H9 (cell line): ENCODE measurements around the gene TMTC2. TPM values are rescaled to one million over a fixed set of nuclear protein-coding genes. Genes with fewer than 3 reads are reported as not detected.

Experiments used
- DNase-seq: peaks from one replicate; pipeline ENCODE4 v3.0.0-alpha.2; 2017
- H2AFZ ChIP-seq: one replicate; pipeline ENCODE4 v1.6.1; 2013; ENCODE audit warnings: mild to moderate bottlenecking, low read length, control low read depth, moderate library complexity
- H2AK5ac ChIP-seq: 2 replicates; pipeline ENCODE4 v1.6.1; 2013; ENCODE audit warnings: low read length, control low read depth, mixed read lengths; ENCODE audit not compliant: insufficient read length
- H2BK120ac ChIP-seq: one replicate; pipeline ENCODE4 v1.6.1; 2013; ENCODE audit warnings: low read depth, mild to moderate bottlenecking, low read length, control low read depth, inconsistent platforms; ENCODE audit not compliant: poor library complexity, severe bottlenecking
- H2BK12ac ChIP-seq: 2 replicates; pipeline ENCODE4 v1.6.1; 2013; ENCODE audit warnings: low read length, control low read depth, mixed read lengths, low read depth; ENCODE audit not compliant: insufficient read length
- H2BK15ac ChIP-seq: 2 replicates; pipeline ENCODE4 v1.6.1; 2013; ENCODE audit warnings: low read depth, low read length, control low read depth
- H2BK20ac ChIP-seq: one replicate; pipeline ENCODE4 v1.6.1; 2013; ENCODE audit warnings: low read depth, mild to moderate bottlenecking, low read length, control low read depth, inconsistent platforms; ENCODE audit not compliant: poor library complexity, severe bottlenecking
- H2BK5ac ChIP-seq: 2 replicates; pipeline ENCODE4 v1.6.1; 2013; ENCODE audit warnings: low read length, control low read depth, mixed read lengths; ENCODE audit not compliant: insufficient read length
- H3K14ac ChIP-seq: 2 replicates; pipeline ENCODE4 v1.6.1; 2013; ENCODE audit warnings: low read length, control low read depth; ENCODE audit not compliant: insufficient read depth
- H3K18ac ChIP-seq: 2 replicates; pipeline ENCODE4 v1.6.1; 2013; ENCODE audit warnings: low read depth, mild to moderate bottlenecking, mixed read lengths, low read length, control low read depth; ENCODE audit not compliant: insufficient read length
- H3K23ac ChIP-seq: 2 replicates; pipeline ENCODE4 v1.6.1; 2013; ENCODE audit warnings: low read length, control low read depth, mixed read lengths, low read depth; ENCODE audit not compliant: insufficient read length
- H3K23me2 ChIP-seq: 2 replicates; pipeline ENCODE4 v1.6.1; 2013; ENCODE audit warnings: low read depth, mild to moderate bottlenecking, mixed read lengths, low read length, control low read depth; ENCODE audit not compliant: insufficient read length, poor library complexity, severe bottlenecking
- H3K27ac ChIP-seq: 2 replicates; pipeline ENCODE4 v1.5.1; 2013; ENCODE audit warnings: low read length, control low read depth, mixed read lengths, low read depth; ENCODE audit not compliant: insufficient read length
- H3K27me3 ChIP-seq: 2 replicates; pipeline ENCODE4 v1.6.1; 2013; ENCODE audit warnings: low read length, control low read depth, inconsistent platforms; ENCODE audit not compliant: insufficient read depth
- H3K4ac ChIP-seq: 2 replicates; pipeline ENCODE4 v1.6.1; 2013; ENCODE audit warnings: low read depth, mild to moderate bottlenecking, control low read depth, inconsistent platforms, low read length, moderate library complexity
- H3K4me1 ChIP-seq: 2 replicates; pipeline ENCODE4 v1.6.1; 2013; ENCODE audit warnings: low read length, control low read depth, inconsistent platforms; ENCODE audit not compliant: insufficient read depth
- H3K4me2 ChIP-seq: 2 replicates; pipeline ENCODE4 v1.6.1; 2013; ENCODE audit warnings: low read length, control low read depth, mixed read lengths; ENCODE audit not compliant: insufficient read length, insufficient read depth
- H3K56ac ChIP-seq: 2 replicates; pipeline ENCODE4 v1.6.1; 2013; ENCODE audit warnings: low read depth, mild to moderate bottlenecking, mixed read lengths, low read length, control low read depth; ENCODE audit not compliant: insufficient read length
- H3K79me1 ChIP-seq: 2 replicates; pipeline ENCODE4 v1.6.1; 2013; ENCODE audit warnings: low read depth, mild to moderate bottlenecking, moderate library complexity, low read length, control low read depth, inconsistent platforms; ENCODE audit not compliant: insufficient read depth, poor library complexity, severe bottlenecking
- H3K79me2 ChIP-seq: 2 replicates; pipeline ENCODE4 v1.6.1; 2013; ENCODE audit warnings: low read length, control low read depth, inconsistent platforms; ENCODE audit not compliant: insufficient read depth
- H3K9ac ChIP-seq: 2 replicates; pipeline ENCODE4 v1.6.1; 2013; ENCODE audit warnings: low read length, control low read depth, mixed read lengths; ENCODE audit not compliant: insufficient read length; ENCODE audit errors: extremely low read depth
- H3K9me3 ChIP-seq: one replicate; pipeline ENCODE4 v1.6.1; 2013; ENCODE audit warnings: low read depth, low read length, inconsistent platforms; ENCODE audit not compliant: control insufficient read depth
- H3T11ph ChIP-seq: one replicate; pipeline ENCODE4 v1.6.1; 2013; ENCODE audit warnings: mild to moderate bottlenecking, low read length, control low read depth, inconsistent platforms
- H4K20me1 ChIP-seq: one replicate; pipeline ENCODE4 v1.6.1; 2013; ENCODE audit not compliant: control insufficient read depth, insufficient read length, insufficient read depth
- H4K5ac ChIP-seq: 2 replicates; pipeline ENCODE4 v1.6.1; 2013; ENCODE audit warnings: low read depth, mild to moderate bottlenecking, mixed read lengths, low read length, control low read depth; ENCODE audit not compliant: insufficient read length
- H4K8ac ChIP-seq: replicated peaks from 2 replicates; pipeline ENCODE4 v1.6.1; 2013; ENCODE audit warnings: low read length, control low read depth, mixed read lengths, low read depth; ENCODE audit not compliant: insufficient read length
- H4K91ac ChIP-seq: 2 replicates; pipeline ENCODE4 v1.6.1; 2013; ENCODE audit warnings: low read depth, mild to moderate bottlenecking, moderate library complexity, mixed read lengths, low read length, control low read depth; ENCODE audit not compliant: insufficient read length
- H3K27ac Mint-ChIP-seq, 3 experiments: 2 replicates in 2 of 3; 3 replicates in 1 of 3; pipeline ENCODE4 v1.8.0; 2020 to 2021; ENCODE audit warnings: mixed read lengths in 3 of 3, mild to moderate bottlenecking in 1 of 3, moderate library complexity in 1 of 3
- H3K27me3 Mint-ChIP-seq: 2 replicates; pipeline ENCODE4 v1.8.0; 2021; ENCODE audit warnings: low read depth, mild to moderate bottlenecking, moderate library complexity, mixed read lengths
- H3K36me3 Mint-ChIP-seq, 3 experiments: 2 replicates in 2 of 3; 3 replicates in 1 of 3; pipeline ENCODE4 v1.8.0; 2020 to 2021; ENCODE audit warnings: low read depth in 3 of 3, mixed read lengths in 3 of 3; ENCODE audit not compliant: insufficient read depth in 1 of 3
- H3K4me1 Mint-ChIP-seq, 2 experiments: 2 replicates each; pipeline ENCODE4 v1.8.0; 2020; ENCODE audit warnings: mixed read lengths in 2 of 2
- H3K4me3 Mint-ChIP-seq, 2 experiments: 2 replicates in 1 of 2; 3 replicates in 1 of 2; pipeline ENCODE4 v1.8.0; 2020 to 2021; ENCODE audit warnings: mild to moderate bottlenecking in 2 of 2, mixed read lengths in 2 of 2, moderate library complexity in 1 of 2
- H3K9me3 Mint-ChIP-seq, 2 experiments: 2 replicates in 1 of 2; 3 replicates in 1 of 2; pipeline ENCODE4 v1.8.0; 2020; ENCODE audit warnings: mild to moderate bottlenecking in 2 of 2, mixed read lengths in 2 of 2, moderate library complexity in 1 of 2
- CTCF ChIP-seq: fragments of 200-600 bp; sonication (generic); conservative IDR thresholded peaks from 3 replicates; pipeline ENCODE4 v1.8.0; 2021; ENCODE audit warnings: antibody characterized with exemption, mild to moderate bottlenecking
- WGBS: extraction: QIAGEN DNeasy Blood & Tissue Kit; methylation state at CpG from one replicate; pipeline ENCODE4 v1.1.7; 2013; ENCODE audit warnings: missing lambda C conversion rate, low lambda C conversion rate, mixed read lengths; ENCODE audit not compliant: insufficient read length; ENCODE audit errors: extremely low coverage; 5-methylcytosine and 5-hydroxymethylcytosine counted together
- total RNA-seq: library from RNA; stranded (reverse); gene quantifications from 2 replicates; pipeline ENCODE4 v1.2.1, GENCODE V29; 2021

TMTC2 gene
- total RNA-seq, 1 experiment from 2014 or later = 3.1 TPM

GRCh38 chr12:82800185-82800584 is 113.5 kb downstream of the TMTC2 start:
- Histone ChIP-seq H2BK120ac (no peak overlapping the region), H4K91ac (no peak overlapping the region), H3K18ac (no peak overlapping the region), H3K27ac (no peak overlapping the region), H2BK5ac (no peak overlapping the region), H3K79me2 (no peaks in the 10 kb centered on the region), H3K56ac (no peak overlapping the region), H3K4me2 (no peak overlapping the region), H2AK5ac (no peak overlapping the region), H4K20me1 (no peaks in the 10 kb centered on the region), H3K9ac (no peak overlapping the region), H3K23ac (no peak overlapping the region), H2AFZ (no peak overlapping the region), H3K23me2 (no peaks in the 10 kb centered on the region), H3K27me3 (no peaks in the 10 kb centered on the region), H4K5ac (no peak overlapping the region), H3K4ac (no peak overlapping the region), H4K8ac (no peak overlapping the region), H3K79me1 (no peaks in the 10 kb centered on the region), H2BK12ac (no peak overlapping the region), H3K9me3 (no peaks in the 10 kb centered on the region), H3T11ph (no peak overlapping the region), H2BK15ac (no peak overlapping the region), H3K14ac (no peak overlapping the region), H3K4me1 (no peaks in the 10 kb centered on the region), H2BK20ac (no peak overlapping the region)
- peaks cover 0 to 10% of the 10 kb centered on the region in 2 experiments; a peak in 2 of 5 replicates for H3K9me3 Mint-ChIP-seq
- no peak overlapping the region for H3K4me3 Mint-ChIP-seq
- peaks cover 7 to 13% (median 9%) of the 10 kb centered on the region in 3 experiments for H3K36me3 Mint-ChIP-seq
- H3K27ac Mint-ChIP-seq = no peak overlapping the region
- DNase-seq = no peak
- WGBS = no CpG with 5 or more reads among the region's 2 CpGs
- H3K4me1 Mint-ChIP-seq = peaks cover 9 to 13% of the 10 kb centered on the region in 2 experiments
- no peak for TF ChIP-seq CTCF
- H3K27me3 Mint-ChIP-seq = no peaks in the 10 kb centered on the region
